ENCODE measurements around the gene ELOVL3. TPM values are rescaled to one million over a fixed set of nuclear protein-coding genes. Genes with fewer than 3 reads are reported as not detected.

ELOVL3 gene
- total and polyA plus RNA-seq, 2 of the 4 experiments (the other 2 are of a cell fraction): 0.09 to 0.36 TPM

- Histone ChIP-seq H3K4ac (ENCODE audit: low read depth, low read length) (no peak overlapping the region), H4K5ac (ENCODE audit: low read depth, low read length) (no peak overlapping the region), H3K14ac (replicated peaks; ENCODE audit: low read depth, low read length) (no peak overlapping the region), H2BK120ac (ENCODE audit: low read depth, low read length) (no peak overlapping the region), H3K79me1 (ENCODE audit: low read depth in 1 of 2, low read length in 2 of 2) (peaks cover 27 to 81% of the 10 kb centered on the region in 2 experiments), H2AK5ac (ENCODE audit: low read depth, low read length) (no peak overlapping the region), H3K9me3 (ENCODE audit: control insufficient read depth, insufficient read depth, low read length) (no peaks in the 10 kb centered on the region), H4K20me1 (ENCODE audit: insufficient read depth, low read length) (peaks cover 71% of the 10 kb centered on the region), H3K27me3 (ENCODE audit: control insufficient read depth, insufficient read depth, low read length) (no peaks in the 10 kb centered on the region), H3K4me3 (ENCODE audit: insufficient read depth, low read depth, low read length) (no peak overlapping the region), H3K18ac (ENCODE audit: low read depth, low read length) (no peak overlapping the region), H2BK20ac (ENCODE audit: low read depth, low read length) (no peak overlapping the region), H4K8ac (ENCODE audit: low read depth in 2 of 2, low read length in 2 of 2) (no peak overlapping the region), H3K4me1 (ENCODE audit: control insufficient read depth, insufficient read depth, low read length) (peaks cover 6% of the 10 kb centered on the region), H3K56ac (ENCODE audit: extremely low read depth, insufficient read depth, low read length) (no peak overlapping the region), H3K9me1 (ENCODE audit: insufficient read depth, low read length) (peaks cover 26% of the 10 kb centered on the region), H3K4me2 (ENCODE audit: low read depth, low read length) (no peak overlapping the region), H3K27ac (ENCODE audit: insufficient read depth, low read length) (no peak overlapping the region), H4K91ac (ENCODE audit: insufficient read depth, low read depth, low read length) (no peak overlapping the region), H3K23ac (ENCODE audit: low read depth, low read length) (no peak overlapping the region), H2AFZ (replicated peaks; ENCODE audit: low read length, poor library complexity) (no peak overlapping the region), H3K9ac (ENCODE audit: low read depth, low read length) (no peak overlapping the region), H2BK15ac (ENCODE audit: low read depth, low read length) (no peak overlapping the region), H2BK5ac (ENCODE audit: low read depth, low read length, poor library complexity, severe bottlenecking) (no peak overlapping the region), H3K36me3 (ENCODE audit: control insufficient read depth, insufficient read depth, low read length) (peaks cover 16% of the 10 kb centered on the region), H2AK9ac (replicated peaks; ENCODE audit: low read depth, low read length, poor library complexity) (no peak overlapping the region)
- TF ChIP-seq ELK1 (IDR thresholded peaks at IDR 0.05; ENCODE audit: borderline replicate concordance, low read depth, low read length) (no peak), CEBPB (IDR thresholded peaks at IDR 0.05; ENCODE audit: low read depth, low read length) (no peak), MAFK (IDR thresholded peaks at IDR 0.05; ENCODE audit: low read depth, low read length) (no peak), MXI1 (IDR thresholded peaks at IDR 0.05; ENCODE audit: borderline replicate concordance, low read depth, low read length) (no peak), RAD21 (IDR thresholded peaks at IDR 0.05; ENCODE audit: low read length) (no peak), POLR2A (IDR thresholded peaks at IDR 0.05; ENCODE audit: low read depth, low read length) (no peak), FOS (IDR thresholded peaks at IDR 0.05; ENCODE audit: low read depth, low read length) (no peak), MAZ (IDR thresholded peaks at IDR 0.05; ENCODE audit: borderline replicate concordance, low read depth, low read length) (no peak), RFX5 (IDR thresholded peaks at IDR 0.05; ENCODE audit: low read depth, low read length) (no peak), USF2 (IDR thresholded peaks at IDR 0.05; ENCODE audit: low read depth, low read length) (no peak), CTCF (conservative IDR thresholded peaks at IDR 0.05; ENCODE audit: low read depth, low read length) (no peak), NFE2L2 (IDR thresholded peaks at IDR 0.05; ENCODE audit: low read depth, low read length) (no peak), RCOR1 (IDR thresholded peaks at IDR 0.05; ENCODE audit: insufficient replicate concordance, low read length) (no peak), SMC3 (IDR thresholded peaks at IDR 0.05; ENCODE audit: low read depth, low read length) (no peak), BHLHE40 (IDR thresholded peaks at IDR 0.05; ENCODE audit: low read depth, low read length) (no peak)
- DNase-seq (no peak), ATAC-seq (ENCODE audit: low read depth) (no peak)
- POLR2A ChIA-PET (ENCODE audit: unreplicated experiment): no interaction called here
- intact Hi-C loops (cut with micrococcal nuclease): loop anchor here (5.0 kb wide), 1 partner anchor 35 kb away; no protein-coding TSS in a partner anchor
- WGBS, 2 experiments (ENCODE audit: extremely low coverage in 2 of 2, insufficient read length in 1 of 2): 100% methylated on average over 2 of the region's 6 CpGs; no CpG with 5 or more reads in 1 of the 2 experiments
- no TSS peak for BruUV-seq (replicated peaks)
- in situ Hi-C loops (cut with MboI; ENCODE audit: low sequenced_read_pairs): no loop called here
- dilution Hi-C loops (cut with HindIII; ENCODE audit: low sequenced_read_pairs, unreplicated experiment): no loop called here
- CTCF ChIA-PET: no interaction called here
These were observed 35.7 kb downstream of the ELOVL3 start for GRCh38 chr10:102261842-102262241.

Data from IMR-90 (cell line).